NT2/D1 (cell line): Measurements from ENCODE around the gene SPPL3.

Experiments
- DNase-seq: peaks from one replicate; pipeline ENCODE4 v3.0.0-alpha.2; 2011; ENCODE audit warnings: low read depth, low spot score
- H3K27me3 ChIP-seq: 2 replicates; pipeline ENCODE4 v1.6.0; 2011; ENCODE audit warnings: mild to moderate bottlenecking; ENCODE audit not compliant: insufficient read length, insufficient read depth
- H3K36me3 ChIP-seq: 2 replicates; pipeline ENCODE4 v1.6.1; 2011; ENCODE audit warnings: mild to moderate bottlenecking, low read length, mixed read lengths; ENCODE audit not compliant: insufficient read depth, insufficient read length
- H3K4me1 ChIP-seq: 2 replicates; pipeline ENCODE4 v1.5.1; 2011; ENCODE audit not compliant: insufficient read depth, insufficient read length
- H3K4me3 ChIP-seq: 2 replicates; pipeline ENCODE4 v1.5.1; 2011; ENCODE audit warnings: low read depth; ENCODE audit not compliant: insufficient read length
- H3K9ac ChIP-seq: 2 replicates; pipeline ENCODE4 v1.6.0; 2011; ENCODE audit warnings: low read depth; ENCODE audit not compliant: insufficient read length
- H3K9me3 ChIP-seq: 2 replicates; pipeline ENCODE4 v1.5.1; 2011; ENCODE audit warnings: mild to moderate bottlenecking, low read length; ENCODE audit not compliant: insufficient read depth
- SUZ12 ChIP-seq: IDR thresholded peaks from 2 replicates; pipeline ENCODE4 v1.6.1; 2011; ENCODE audit not compliant: insufficient read length, insufficient read depth; ENCODE audit errors: extremely low read depth
- YY1 ChIP-seq: IDR thresholded peaks from 2 replicates; pipeline ENCODE4 v1.6.1; 2011; ENCODE audit not compliant: insufficient read length, insufficient read depth
- ZNF274 ChIP-seq: IDR thresholded peaks from 2 replicates; pipeline ENCODE4 v1.6.1; 2011; ENCODE audit warnings: mild to moderate bottlenecking, low read depth, low read length

SPPL3 gene

DNA sequence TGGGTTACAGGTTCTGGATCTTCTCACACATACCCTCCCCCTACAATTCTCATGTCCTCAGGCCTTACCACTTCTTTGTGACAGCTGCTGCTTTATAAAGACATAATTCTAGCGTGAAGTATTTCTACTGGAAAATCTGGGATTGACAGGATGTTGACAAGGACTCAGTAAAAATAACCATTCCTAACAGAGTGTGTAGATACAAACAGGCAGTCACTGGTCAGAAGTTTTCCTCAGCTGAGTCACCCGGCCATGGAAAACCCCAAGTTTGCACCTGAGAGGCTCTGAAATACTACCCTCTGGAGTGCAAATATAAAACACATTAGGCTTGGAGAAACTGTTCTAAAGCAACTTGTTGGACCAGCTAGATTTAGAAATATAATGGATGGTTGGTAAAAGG is 54.4 kb downstream of the SPPL3 start:
- no peak overlapping the region for H3K9ac ChIP-seq
- DNase-seq, result no peak
- no peak overlapping the region for H3K4me3 ChIP-seq
- TF ChIP-seq ZNF274 (no peak), SUZ12 (no peak)
- no peaks in the 10 kb centered on the region for H3K4me1 ChIP-seq
- no peaks in the 10 kb centered on the region for H3K27me3 ChIP-seq
- peaks cover 7% of the 10 kb centered on the region for H3K36me3 ChIP-seq
- no peaks in the 10 kb centered on the region for H3K9me3 ChIP-seq

DNA sequence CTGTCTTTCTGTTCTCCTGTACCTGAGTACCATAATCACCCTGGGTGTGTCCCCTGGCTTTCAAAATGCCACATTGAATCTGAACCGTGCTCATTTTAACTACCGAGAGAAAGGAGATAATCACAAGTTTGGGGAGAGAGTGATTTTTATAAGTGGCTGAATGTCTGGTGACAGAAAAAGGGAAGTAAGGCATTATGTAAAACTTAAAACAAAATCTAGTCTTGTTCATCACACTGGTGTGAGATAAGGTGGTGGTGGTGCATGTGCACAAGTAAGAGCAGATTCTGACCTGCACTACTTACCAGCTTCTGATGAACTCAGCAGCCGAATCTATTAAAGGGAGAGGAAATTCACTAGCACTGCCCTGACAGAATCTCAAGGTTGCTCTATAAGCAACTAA is 56.3 kb downstream of the SPPL3 start:
- Histone ChIP-seq H3K9ac (no peak overlapping the region), H3K4me3 (no peak overlapping the region), H3K4me1 (no peaks in the 10 kb centered on the region)

DNA sequence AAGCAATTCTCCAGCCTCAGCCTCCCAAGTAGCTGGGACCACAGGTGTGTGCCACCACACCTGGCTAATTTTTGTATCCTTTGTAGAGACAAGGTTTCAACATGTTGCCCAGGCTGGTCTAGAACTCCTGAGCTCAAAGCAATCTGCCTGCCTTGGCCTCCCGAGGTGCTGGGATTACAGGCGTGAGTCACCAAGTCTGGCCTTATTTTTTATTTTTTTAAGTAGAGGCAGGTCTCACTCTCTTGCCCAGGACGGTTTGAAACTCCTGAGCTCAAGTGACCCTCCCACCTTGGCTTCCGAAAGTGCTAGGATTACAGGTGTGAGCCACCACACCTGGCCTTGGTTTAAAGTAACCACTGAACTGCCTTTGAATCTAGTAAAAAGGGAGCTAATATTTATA is 56.8 kb downstream of the SPPL3 start:
- H3K9me3 ChIP-seq, result no peaks in the 10 kb centered on the region
- DNase-seq, result no peak
- TF ChIP-seq ZNF274 (no peak), SUZ12 (no peak), YY1 (no peak)
- no peak overlapping the region for H3K4me3 ChIP-seq
- no peaks in the 10 kb centered on the region for H3K4me1 ChIP-seq
- no peak overlapping the region for H3K9ac ChIP-seq
- H3K36me3 ChIP-seq, result peaks cover 7% of the 10 kb centered on the region
- H3K27me3 ChIP-seq, result no peaks in the 10 kb centered on the region

More for the DNA sequence above, 56.3 kb downstream of the SPPL3 start:
- H3K27me3 ChIP-seq, result no peaks in the 10 kb centered on the region
- no peaks in the 10 kb centered on the region for H3K9me3 ChIP-seq
- DNase-seq, result no peak
- peaks cover 7% of the 10 kb centered on the region for H3K36me3 ChIP-seq
- TF ChIP-seq SUZ12 (no peak), ZNF274 (no peak), YY1 (no peak)

DNA sequence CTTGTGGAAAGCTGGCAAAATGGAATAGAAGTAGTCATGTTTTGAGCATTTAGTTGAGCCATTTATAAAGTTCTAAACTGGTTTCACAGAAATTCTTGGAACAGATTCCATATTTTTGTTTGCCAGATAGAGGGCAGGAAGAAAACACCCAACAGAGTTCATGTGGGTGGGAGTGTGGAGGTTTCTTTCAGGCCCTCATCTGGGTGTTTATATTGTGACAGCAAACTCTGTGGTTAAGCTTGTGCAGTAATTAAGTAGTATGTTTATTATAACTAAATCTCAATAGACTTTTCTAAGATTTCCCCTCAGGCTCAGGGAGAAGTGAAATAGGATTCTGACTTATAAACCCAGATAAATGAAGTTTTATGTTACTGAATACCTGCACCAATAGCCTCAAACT is 57.4 kb downstream of the SPPL3 start:
- Histone ChIP-seq H3K4me3 (no peak overlapping the region), H3K4me1 (no peaks in the 10 kb centered on the region), H3K36me3 (peaks cover 7% of the 10 kb centered on the region), H3K27me3 (no peaks in the 10 kb centered on the region), H3K9me3 (no peaks in the 10 kb centered on the region), H3K9ac (no peak overlapping the region)
- no peak for DNase-seq
- TF ChIP-seq YY1 (no peak), ZNF274 (no peak), SUZ12 (no peak)

DNA sequence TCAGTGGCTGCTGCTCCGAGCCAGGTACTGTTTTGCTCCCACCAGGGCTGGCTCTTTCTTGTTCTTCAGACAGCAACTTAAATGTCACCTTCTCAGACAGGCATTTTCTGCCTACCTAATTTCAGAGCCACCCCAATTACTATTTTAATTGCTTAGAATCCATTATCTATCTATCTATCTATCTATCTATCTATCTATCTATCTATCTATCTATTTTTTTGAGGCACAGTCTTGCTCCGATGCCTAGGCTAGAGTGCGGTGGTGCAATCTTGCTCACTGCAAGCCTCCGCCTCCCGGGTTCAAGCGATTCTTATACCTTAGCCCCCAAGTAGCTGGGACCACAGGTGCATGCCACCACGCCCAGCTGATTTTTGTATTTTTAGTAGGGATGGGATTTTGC is 58.5 kb downstream of the SPPL3 start:
- Histone ChIP-seq H3K4me3 (no peak overlapping the region), H3K27me3 (no peaks in the 10 kb centered on the region), H3K9me3 (no peaks in the 10 kb centered on the region), H3K36me3 (peaks cover 7% of the 10 kb centered on the region), H3K9ac (no peak overlapping the region), H3K4me1 (no peaks in the 10 kb centered on the region)
- DNase-seq, result no peak
- TF ChIP-seq ZNF274, result no peak
- TF ChIP-seq SUZ12, result no peak
- no peak for TF ChIP-seq YY1

DNA sequence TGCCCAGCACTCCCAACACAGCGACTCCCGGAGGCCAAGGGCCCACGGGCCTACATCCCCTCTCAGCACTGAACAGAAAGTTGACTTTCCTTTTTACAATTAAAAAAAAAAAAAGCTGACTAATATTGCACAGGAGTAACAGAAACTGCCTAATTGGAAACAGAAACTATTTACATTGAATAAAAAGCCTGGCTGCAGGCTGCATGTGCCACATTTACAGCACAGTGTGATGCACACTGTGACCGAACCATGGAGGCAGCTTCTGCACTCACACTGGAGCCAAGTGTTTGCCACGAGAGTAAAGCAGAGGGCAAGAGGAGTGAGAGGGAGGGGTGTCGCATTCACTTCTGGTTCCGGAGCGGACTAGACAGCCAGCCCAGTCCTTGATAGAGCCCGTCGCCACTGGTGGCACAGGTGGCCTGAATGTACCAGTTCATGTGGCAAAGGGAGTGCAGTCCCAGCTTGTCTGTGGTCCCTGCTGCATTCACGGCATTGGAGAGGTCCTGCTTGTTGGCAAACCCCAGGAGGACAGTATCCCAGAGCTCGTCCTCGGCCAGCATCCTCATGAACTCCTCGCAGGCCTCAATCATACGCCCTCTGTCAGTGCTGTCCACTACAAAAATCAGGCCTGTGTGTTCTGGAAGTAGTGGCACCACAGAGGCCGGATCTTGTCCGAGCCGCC is 59.2 kb downstream of the SPPL3 start:
- no peaks in the 10 kb centered on the region for H3K9me3 ChIP-seq
- H3K9ac ChIP-seq, result no peak overlapping the region
- H3K4me1 ChIP-seq, result no peaks in the 10 kb centered on the region
- no peaks in the 10 kb centered on the region for H3K27me3 ChIP-seq
- H3K4me3 ChIP-seq, result no peak overlapping the region
- TF ChIP-seq YY1 (no peak), ZNF274 (no peak), SUZ12 (no peak)
- DNase-seq, result no peak
- H3K36me3 ChIP-seq, result peaks cover 7% of the 10 kb centered on the region

DNA sequence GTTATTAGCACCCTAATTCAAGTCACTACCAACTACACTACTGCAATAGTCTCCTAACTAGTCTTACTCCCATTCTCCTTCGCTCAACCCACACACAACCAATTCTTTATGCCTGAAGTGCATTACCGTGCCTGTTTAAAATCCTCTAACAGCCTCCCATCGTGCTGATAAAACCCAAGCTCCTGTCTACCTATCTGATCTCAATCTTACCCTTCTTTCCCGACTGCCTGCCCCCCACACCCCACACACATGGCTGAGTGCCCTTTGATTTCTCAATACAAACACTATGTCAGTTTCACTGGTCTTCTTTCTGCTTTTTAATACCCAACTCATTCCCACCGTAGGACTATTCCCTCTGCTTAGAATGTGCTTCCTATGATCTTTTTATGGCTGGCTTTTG is 59.9 kb downstream of the SPPL3 start:
- Histone ChIP-seq H3K27me3 (no peaks in the 10 kb centered on the region), H3K4me1 (no peaks in the 10 kb centered on the region), H3K4me3 (no peak overlapping the region), H3K9ac (no peak overlapping the region), H3K36me3 (peaks cover 7% of the 10 kb centered on the region), H3K9me3 (no peaks in the 10 kb centered on the region)
- TF ChIP-seq YY1 (no peak), SUZ12 (no peak), ZNF274 (no peak)
- no peak for DNase-seq

DNA sequence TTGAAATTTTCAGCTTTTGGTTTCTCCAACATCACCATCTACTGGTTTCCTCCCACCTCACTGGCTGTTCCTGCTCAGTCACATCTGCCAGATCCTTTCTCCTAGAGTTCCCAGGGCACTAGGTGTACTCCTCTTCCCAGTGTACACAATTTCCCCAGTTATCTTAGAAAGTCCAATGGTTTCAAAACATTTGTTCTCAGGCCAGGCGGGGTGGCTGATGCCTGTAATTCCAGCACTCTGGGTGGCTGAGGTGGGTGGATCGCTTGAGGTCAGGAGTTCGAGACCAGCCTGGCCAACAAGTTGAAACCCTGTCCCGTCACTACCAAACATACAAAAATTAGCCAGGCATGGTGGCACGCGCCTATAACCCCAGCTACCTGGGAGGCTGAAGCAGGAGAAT is 60.7 kb downstream of the SPPL3 start:
- Histone ChIP-seq H3K36me3 (peaks cover 7% of the 10 kb centered on the region), H3K4me1 (no peaks in the 10 kb centered on the region), H3K27me3 (no peaks in the 10 kb centered on the region), H3K9ac (no peak overlapping the region), H3K9me3 (no peaks in the 10 kb centered on the region), H3K4me3 (no peak overlapping the region)
- DNase-seq, result no peak
- TF ChIP-seq YY1 (no peak), SUZ12 (no peak), ZNF274 (no peak)
